Parathyroid adenoma (tissue), 2 donors: ENCODE data around the gene FAIM2.

Experiments
- H2AFZ ChIP-seq: fragments of 300-600 bp; sonication (generic); one replicate; pipeline ENCODE4 v1.7.0; 2017; ENCODE audit warnings: antibody characterized with exemption, mild to moderate bottlenecking
- H3K27ac ChIP-seq: fragments of 300-600 bp; sonication (generic); one replicate; pipeline ENCODE4 v1.7.0; 2017
- H3K27me3 ChIP-seq: fragments of 300-600 bp; sonication (generic); one replicate; pipeline ENCODE4 v1.7.0; 2017; ENCODE audit warnings: low read length; ENCODE audit not compliant: control insufficient read depth, insufficient read depth
- H3K36me3 ChIP-seq: fragments of 300-600 bp; sonication (generic); one replicate; pipeline ENCODE4 v1.7.0; 2017; ENCODE audit warnings: low read length; ENCODE audit not compliant: control insufficient read depth, insufficient read depth
- H3K4me1 ChIP-seq: fragments of 300-600 bp; sonication (generic); one replicate; pipeline ENCODE4 v1.7.0; 2017; ENCODE audit warnings: control low read depth
- H3K4me2 ChIP-seq: fragments of 300-600 bp; sonication (generic); one replicate; pipeline ENCODE4 v1.7.0; 2017; ENCODE audit warnings: low read length
- H3K4me3 ChIP-seq: fragments of 300-600 bp; sonication (generic); one replicate; pipeline ENCODE4 v1.7.0; 2017; ENCODE audit warnings: low read depth, low read length
- H3K79me2 ChIP-seq: fragments of 300-600 bp; sonication (generic); one replicate; pipeline ENCODE4 v1.7.0; 2017; ENCODE audit warnings: control low read depth
- H3K9ac ChIP-seq: fragments of 300-600 bp; sonication (generic); one replicate; pipeline ENCODE4 v1.7.0; 2017; ENCODE audit warnings: mild to moderate bottlenecking
- H3K9me3 ChIP-seq: fragments of 300-600 bp; sonication (generic); one replicate; pipeline ENCODE4 v1.7.0; 2017; ENCODE audit warnings: low read length; ENCODE audit not compliant: control insufficient read depth
- TF ChIP-seq, protein P1 (sequence below): fragments of 300-600 bp; sonication (generic); IDR thresholded peaks from one replicate; pipeline ENCODE4 v1.7.0; 2017; ENCODE audit warnings: antibody characterized with exemption, mild to moderate bottlenecking
- donor health status: primary hyperparathyroidism.

The FAIM2 gene

DNA sequence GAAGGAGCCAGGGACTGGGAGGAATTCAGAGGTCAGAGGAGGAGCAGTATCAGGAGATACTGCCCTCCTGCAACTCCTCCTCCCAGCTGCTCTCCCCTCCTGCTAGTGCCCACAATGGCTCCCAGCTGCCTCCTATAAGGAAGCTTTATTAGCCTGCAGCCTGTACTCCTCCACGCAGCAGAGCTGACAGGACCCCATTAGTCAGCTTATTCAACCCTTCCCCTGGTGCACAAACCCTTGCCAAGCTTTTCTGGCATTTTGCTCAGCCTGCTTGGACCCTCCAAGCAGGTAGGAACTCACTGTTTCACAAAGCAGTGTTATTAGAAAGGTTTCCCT, 39.9 kb upstream of the FAIM2 start:
- H3K36me3 ChIP-seq, result no peaks in the 10 kb centered on the region
- H3K4me3 ChIP-seq, result no peak overlapping the region
- no peaks in the 10 kb centered on the region for H3K9me3 ChIP-seq

DNA sequence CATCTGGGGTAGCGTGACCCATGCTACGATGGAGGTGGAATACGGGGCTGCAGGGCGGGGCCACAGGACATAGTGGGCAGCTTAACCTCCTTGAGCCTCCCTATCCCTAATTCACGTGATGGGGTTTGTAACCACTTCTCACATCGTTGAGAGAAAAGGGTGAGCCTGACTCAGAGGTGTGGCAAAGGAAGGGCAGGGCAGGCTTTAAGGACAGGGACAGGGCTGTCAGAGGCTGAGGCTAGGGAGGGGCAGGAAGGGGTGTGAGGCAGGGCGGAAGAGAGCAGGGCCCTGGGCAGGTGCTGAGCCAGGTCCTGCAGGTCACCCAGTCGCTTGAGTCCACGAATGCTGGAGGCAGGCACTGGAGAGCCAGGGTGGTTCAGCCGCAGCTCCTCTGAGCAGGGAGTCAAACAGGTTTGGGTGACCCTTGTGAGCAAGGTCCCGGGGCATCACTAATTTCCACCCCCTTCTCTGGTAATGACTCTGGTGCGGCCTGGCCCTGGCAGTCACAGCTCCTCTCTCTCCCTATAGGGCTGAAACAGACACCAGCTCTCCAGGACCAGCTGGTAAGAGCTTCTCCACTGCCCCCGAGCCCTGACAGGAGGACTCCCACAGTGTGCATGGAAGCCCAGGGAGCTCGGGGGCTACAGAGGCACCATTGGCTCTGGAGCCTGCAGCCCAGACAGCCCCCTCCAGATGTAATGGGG, 39.4 kb upstream of the FAIM2 start:
- no peak overlapping the region for H3K4me3 ChIP-seq
- TF ChIP-seq, protein P1, sequence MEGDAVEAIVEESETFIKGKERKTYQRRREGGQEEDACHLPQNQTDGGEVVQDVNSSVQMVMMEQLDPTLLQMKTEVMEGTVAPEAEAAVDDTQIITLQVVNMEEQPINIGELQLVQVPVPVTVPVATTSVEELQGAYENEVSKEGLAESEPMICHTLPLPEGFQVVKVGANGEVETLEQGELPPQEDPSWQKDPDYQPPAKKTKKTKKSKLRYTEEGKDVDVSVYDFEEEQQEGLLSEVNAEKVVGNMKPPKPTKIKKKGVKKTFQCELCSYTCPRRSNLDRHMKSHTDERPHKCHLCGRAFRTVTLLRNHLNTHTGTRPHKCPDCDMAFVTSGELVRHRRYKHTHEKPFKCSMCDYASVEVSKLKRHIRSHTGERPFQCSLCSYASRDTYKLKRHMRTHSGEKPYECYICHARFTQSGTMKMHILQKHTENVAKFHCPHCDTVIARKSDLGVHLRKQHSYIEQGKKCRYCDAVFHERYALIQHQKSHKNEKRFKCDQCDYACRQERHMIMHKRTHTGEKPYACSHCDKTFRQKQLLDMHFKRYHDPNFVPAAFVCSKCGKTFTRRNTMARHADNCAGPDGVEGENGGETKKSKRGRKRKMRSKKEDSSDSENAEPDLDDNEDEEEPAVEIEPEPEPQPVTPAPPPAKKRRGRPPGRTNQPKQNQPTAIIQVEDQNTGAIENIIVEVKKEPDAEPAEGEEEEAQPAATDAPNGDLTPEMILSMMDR, result no peak
- H3K36me3 ChIP-seq, result no peaks in the 10 kb centered on the region
- peaks cover 38% of the 10 kb centered on the region for H3K4me1 ChIP-seq
- no peaks in the 10 kb centered on the region for H3K27me3 ChIP-seq
- no peaks in the 10 kb centered on the region for H3K79me2 ChIP-seq
- H3K9me3 ChIP-seq, result no peaks in the 10 kb centered on the region
- peak overlapping the region; percentile 82 for H2AFZ ChIP-seq
- H3K27ac ChIP-seq, result peak overlapping the region; percentile 73
- H3K9ac ChIP-seq, result no peak overlapping the region
- H3K4me2 ChIP-seq, result no peak overlapping the region

More for the DNA sequence above, 39.9 kb upstream of the FAIM2 start:
- H3K27me3 ChIP-seq, result no peaks in the 10 kb centered on the region
- H2AFZ ChIP-seq, result peak overlapping the region; percentile 82
- peaks cover 38% of the 10 kb centered on the region for H3K4me1 ChIP-seq
- no peaks in the 10 kb centered on the region for H3K79me2 ChIP-seq
- TF ChIP-seq, protein P1, result no peak
- no peak overlapping the region for H3K4me2 ChIP-seq
- no peak overlapping the region for H3K9ac ChIP-seq
- peak overlapping the region; percentile 73 for H3K27ac ChIP-seq

DNA sequence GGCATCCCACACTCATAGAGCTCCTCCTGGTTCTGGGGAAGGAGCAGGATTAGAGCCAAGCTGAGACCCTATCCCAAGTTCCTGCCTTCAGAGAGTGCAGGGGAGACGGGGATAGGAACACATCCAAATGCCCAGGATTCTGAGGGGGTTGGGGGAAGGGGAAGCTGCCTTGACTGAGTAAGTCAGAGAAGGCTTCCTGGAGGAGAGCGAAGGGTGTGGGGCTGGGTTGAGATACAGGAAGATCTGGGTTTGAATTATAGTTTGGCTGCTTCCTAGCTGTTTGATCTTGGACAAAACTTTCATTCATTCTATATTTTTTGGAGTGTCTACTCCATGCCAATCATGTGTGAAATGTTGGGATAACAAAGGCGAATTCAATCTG, 38.8 kb upstream of the FAIM2 start:
- Histone ChIP-seq H3K4me2 (no peak overlapping the region), H3K4me3 (no peak overlapping the region), H3K4me1 (peaks cover 38% of the 10 kb centered on the region), H3K9me3 (no peaks in the 10 kb centered on the region), H3K9ac (no peak overlapping the region), H3K27me3 (no peaks in the 10 kb centered on the region), H3K79me2 (no peaks in the 10 kb centered on the region), H3K36me3 (no peaks in the 10 kb centered on the region), H3K27ac (peak overlapping the region; percentile 73), H2AFZ (peak overlapping the region; percentile 82)
- TF ChIP-seq, protein P1, result no peak

DNA sequence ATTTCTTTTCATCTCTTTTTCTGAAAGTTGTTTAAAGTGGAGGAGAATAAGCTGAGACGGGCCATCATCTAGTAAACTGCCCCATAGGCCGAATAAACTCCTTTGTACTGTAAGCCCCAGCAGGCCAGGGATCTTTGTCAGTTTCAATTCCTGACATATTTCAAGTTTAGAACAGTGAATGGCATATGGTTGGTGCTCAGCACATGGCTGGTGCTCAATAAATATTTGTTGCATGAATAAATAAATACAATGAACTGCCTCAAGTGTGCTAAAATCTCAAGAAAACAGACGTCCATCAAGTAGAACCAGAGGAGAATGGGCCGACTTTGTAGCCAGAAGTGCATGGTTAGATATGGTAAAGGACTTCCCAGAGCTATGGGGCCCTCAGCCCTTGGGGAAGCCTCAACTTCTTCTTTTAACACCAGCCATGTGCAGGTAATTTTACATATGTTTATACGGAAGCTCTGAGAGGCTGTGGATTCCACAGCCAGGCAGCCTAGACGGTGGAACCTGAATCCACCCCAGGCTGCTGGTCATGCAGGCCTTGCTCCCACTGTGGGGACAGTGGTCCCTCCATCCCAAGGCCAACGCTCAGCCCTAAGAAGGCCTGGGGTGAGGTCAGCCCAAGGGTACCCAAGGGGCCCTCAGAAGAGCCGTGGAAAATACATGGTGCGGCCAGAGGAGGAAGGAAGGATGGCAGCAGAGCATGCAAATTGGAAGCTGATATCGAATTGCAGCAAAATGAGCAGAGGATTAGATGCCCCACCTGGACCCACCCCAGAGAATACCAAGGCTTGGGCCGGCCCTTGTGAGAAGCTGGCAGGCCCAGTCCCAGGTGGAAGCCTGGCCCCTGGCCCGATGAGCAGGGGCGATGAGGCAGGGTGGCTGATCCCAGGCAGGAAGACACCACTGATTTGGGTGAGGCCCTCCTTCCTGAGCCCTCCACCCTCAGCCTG, 38.1 kb upstream of the FAIM2 start:
- Histone ChIP-seq H3K9me3 (no peaks in the 10 kb centered on the region), H3K27ac (peak overlapping the region; percentile 73), H3K36me3 (no peaks in the 10 kb centered on the region), H3K27me3 (no peaks in the 10 kb centered on the region), H3K4me1 (peaks cover 38% of the 10 kb centered on the region), H3K9ac (no peak overlapping the region), H3K4me2 (no peak overlapping the region), H3K4me3 (no peak overlapping the region), H3K79me2 (no peaks in the 10 kb centered on the region), H2AFZ (peak overlapping the region; percentile 82)
- TF ChIP-seq, protein P1, result no peak
